ENCODE data around the gene TROAP. TPM values are rescaled to one million over a fixed set of nuclear protein-coding genes. Genes with fewer than 3 reads are reported as not detected.

Gene TROAP
- total and polyA plus RNA-seq, 9 of the 15 experiments (the other 6 are each of a cell fraction or from before 2014, with no cell fraction given): 46.4 to 171 (median 59.8) TPM

DNA sequence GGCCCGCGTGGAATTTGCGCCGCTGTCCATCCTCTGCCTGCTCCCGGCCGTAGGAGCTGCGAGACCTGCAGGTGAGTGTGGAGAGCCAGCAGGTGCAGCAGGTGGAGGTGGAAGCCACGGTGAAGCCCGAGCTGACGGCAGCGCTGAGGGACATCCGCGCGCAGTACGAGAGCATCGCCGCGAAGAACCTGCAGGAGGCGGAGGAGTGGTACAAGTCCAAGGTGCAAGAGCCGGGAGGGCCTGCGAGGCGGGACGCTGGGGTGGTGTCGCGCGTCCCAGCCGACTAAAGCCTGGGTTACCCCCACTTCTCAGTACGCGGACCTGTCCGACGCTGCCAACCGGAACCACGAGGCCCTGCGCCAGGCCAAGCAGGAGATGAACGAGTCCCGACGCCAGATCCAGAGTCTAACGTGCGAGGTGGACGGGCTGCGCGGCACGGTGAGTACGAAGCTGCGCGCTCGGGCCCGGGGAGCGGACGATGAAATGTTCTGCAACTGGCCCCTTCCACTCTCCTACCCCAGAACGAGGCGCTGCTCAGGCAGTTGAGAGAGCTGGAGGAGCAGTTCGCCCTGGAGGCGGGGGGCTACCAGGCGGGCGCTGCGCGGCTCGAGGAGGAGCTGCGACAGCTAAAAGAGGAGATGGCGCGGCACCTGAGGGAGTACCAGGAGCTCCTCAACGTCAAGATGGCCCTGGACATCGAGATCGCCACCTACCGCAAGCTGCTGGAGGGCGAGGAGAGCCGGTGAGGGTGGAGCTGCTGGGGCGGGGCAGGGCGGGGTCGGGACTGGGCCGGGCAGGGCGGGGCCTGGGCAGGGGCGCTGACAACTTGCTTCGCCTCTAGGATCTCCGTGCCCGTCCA, 26.0 kb upstream of the TROAP start (continued):
- TF ChIP-seq ZNF134 (CRISPR knock-in tag; conservative IDR thresholded peaks at IDR 0.05) (no peak), GABPB1 (CRISPR knock-in tag; IDR thresholded peaks at IDR 0.05) (peak; percentile 30; the same call in 1 of the 2 replicates), ELF2 (CRISPR knock-in tag; IDR thresholded peaks at IDR 0.05) (no peak), SETDB1 (IDR thresholded peaks at IDR 0.05; ENCODE audit: low read length) (no peak), MTA3 (IDR thresholded peaks at IDR 0.05; ENCODE audit: borderline replicate concordance) (peak; percentile 60; the same call in 1 of the 2 replicates), ZNF24 (IDR thresholded peaks at IDR 0.05) (no peak), LCOR (CRISPR knock-in tag; IDR thresholded peaks at IDR 0.05) (no peak)
- TF ChIP-seq, protein P1, sequence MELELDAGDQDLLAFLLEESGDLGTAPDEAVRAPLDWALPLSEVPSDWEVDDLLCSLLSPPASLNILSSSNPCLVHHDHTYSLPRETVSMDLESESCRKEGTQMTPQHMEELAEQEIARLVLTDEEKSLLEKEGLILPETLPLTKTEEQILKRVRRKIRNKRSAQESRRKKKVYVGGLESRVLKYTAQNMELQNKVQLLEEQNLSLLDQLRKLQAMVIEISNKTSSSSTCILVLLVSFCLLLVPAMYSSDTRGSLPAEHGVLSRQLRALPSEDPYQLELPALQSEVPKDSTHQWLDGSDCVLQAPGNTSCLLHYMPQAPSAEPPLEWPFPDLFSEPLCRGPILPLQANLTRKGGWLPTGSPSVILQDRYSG (tag; conservative IDR thresholded peaks at IDR 0.05; ENCODE audit: low read depth): no peak
- TF ChIP-seq, protein P2, sequence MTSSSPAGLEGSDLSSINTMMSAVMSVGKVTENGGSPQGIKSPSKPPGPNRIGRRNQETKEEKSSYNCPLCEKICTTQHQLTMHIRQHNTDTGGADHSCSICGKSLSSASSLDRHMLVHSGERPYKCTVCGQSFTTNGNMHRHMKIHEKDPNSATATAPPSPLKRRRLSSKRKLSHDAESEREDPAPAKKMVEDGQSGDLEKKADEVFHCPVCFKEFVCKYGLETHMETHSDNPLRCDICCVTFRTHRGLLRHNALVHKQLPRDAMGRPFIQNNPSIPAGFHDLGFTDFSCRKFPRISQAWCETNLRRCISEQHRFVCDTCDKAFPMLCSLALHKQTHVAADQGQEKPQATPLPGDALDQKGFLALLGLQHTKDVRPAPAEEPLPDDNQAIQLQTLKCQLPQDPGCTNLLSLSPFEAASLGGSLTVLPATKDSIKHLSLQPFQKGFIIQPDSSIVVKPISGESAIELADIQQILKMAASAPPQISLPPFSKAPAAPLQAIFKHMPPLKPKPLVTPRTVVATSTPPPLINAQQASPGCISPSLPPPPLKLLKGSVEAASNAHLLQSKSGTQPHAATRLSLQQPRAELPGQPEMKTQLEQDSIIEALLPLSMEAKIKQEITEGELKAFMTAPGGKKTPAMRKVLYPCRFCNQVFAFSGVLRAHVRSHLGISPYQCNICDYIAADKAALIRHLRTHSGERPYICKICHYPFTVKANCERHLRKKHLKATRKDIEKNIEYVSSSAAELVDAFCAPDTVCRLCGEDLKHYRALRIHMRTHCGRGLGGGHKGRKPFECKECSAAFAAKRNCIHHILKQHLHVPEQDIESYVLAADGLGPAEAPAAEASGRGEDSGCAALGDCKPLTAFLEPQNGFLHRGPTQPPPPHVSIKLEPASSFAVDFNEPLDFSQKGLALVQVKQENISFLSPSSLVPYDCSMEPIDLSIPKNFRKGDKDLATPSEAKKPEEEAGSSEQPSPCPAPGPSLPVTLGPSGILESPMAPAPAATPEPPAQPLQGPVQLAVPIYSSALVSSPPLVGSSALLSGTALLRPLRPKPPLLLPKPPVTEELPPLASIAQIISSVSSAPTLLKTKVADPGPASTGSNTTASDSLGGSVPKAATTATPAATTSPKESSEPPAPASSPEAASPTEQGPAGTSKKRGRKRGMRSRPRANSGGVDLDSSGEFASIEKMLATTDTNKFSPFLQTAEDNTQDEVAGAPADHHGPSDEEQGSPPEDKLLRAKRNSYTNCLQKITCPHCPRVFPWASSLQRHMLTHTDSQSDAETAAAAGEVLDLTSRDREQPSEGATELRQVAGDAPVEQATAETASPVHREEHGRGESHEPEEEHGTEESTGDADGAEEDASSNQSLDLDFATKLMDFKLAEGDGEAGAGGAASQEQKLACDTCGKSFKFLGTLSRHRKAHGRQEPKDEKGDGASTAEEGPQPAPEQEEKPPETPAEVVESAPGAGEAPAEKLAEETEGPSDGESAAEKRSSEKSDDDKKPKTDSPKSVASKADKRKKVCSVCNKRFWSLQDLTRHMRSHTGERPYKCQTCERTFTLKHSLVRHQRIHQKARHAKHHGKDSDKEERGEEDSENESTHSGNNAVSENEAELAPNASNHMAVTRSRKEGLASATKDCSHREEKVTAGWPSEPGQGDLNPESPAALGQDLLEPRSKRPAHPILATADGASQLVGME (CRISPR knock-in tag; IDR thresholded peaks at IDR 0.05): 0 out of 2 replicates have a peak, but pooled peaks have one; percentile 75
- TF ChIP-seq, protein P3, sequence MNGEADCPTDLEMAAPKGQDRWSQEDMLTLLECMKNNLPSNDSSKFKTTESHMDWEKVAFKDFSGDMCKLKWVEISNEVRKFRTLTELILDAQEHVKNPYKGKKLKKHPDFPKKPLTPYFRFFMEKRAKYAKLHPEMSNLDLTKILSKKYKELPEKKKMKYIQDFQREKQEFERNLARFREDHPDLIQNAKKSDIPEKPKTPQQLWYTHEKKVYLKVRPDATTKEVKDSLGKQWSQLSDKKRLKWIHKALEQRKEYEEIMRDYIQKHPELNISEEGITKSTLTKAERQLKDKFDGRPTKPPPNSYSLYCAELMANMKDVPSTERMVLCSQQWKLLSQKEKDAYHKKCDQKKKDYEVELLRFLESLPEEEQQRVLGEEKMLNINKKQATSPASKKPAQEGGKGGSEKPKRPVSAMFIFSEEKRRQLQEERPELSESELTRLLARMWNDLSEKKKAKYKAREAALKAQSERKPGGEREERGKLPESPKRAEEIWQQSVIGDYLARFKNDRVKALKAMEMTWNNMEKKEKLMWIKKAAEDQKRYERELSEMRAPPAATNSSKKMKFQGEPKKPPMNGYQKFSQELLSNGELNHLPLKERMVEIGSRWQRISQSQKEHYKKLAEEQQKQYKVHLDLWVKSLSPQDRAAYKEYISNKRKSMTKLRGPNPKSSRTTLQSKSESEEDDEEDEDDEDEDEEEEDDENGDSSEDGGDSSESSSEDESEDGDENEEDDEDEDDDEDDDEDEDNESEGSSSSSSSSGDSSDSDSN (IDR thresholded peaks at IDR 0.05; ENCODE audit: borderline replicate concordance in 1 of 2, low read depth in 2 of 2, low read length in 2 of 2): 0 out of 4 replicates have a peak, but pooled peaks of 1 of the 2 experiments have one; percentile 60
- TF ChIP-seq, protein P4, sequence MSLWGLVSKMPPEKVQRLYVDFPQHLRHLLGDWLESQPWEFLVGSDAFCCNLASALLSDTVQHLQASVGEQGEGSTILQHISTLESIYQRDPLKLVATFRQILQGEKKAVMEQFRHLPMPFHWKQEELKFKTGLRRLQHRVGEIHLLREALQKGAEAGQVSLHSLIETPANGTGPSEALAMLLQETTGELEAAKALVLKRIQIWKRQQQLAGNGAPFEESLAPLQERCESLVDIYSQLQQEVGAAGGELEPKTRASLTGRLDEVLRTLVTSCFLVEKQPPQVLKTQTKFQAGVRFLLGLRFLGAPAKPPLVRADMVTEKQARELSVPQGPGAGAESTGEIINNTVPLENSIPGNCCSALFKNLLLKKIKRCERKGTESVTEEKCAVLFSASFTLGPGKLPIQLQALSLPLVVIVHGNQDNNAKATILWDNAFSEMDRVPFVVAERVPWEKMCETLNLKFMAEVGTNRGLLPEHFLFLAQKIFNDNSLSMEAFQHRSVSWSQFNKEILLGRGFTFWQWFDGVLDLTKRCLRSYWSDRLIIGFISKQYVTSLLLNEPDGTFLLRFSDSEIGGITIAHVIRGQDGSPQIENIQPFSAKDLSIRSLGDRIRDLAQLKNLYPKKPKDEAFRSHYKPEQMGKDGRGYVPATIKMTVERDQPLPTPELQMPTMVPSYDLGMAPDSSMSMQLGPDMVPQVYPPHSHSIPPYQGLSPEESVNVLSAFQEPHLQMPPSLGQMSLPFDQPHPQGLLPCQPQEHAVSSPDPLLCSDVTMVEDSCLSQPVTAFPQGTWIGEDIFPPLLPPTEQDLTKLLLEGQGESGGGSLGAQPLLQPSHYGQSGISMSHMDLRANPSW (CRISPR knock-in tag; IDR thresholded peaks at IDR 0.05): no peak
- TF ChIP-seq, protein P5, sequence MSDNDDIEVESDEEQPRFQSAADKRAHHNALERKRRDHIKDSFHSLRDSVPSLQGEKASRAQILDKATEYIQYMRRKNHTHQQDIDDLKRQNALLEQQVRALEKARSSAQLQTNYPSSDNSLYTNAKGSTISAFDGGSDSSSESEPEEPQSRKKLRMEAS (CRISPR knock-in tag; IDR thresholded peaks at IDR 0.05): peak; percentile 33; the same call in 1 of the 2 replicates

Measured in K562 (cell line).